GM12878 (cell line): ENCODE measurements around the gene PHACTR3. TPM values are rescaled to one million over a fixed set of nuclear protein-coding genes. Genes with fewer than 3 reads are reported as not detected.
A peak's percentile ranks its signal among the peaks of the same experiment; 100 is the strongest.

Source experiments
- ATAC-seq: fragments of 200-7000 bp; cut with Tn5 transposase; 3 replicates; pipeline ENCODE4 v1.9.1; 2020; ENCODE audit warnings: mild to moderate bottlenecking, moderate library complexity
- BruUV-seq: library from RNA; stranded (reverse); fragments of 400-500 nt; replicated peaks from 2 replicates; lab custom pipeline; 2021; lab: Mats Ljungman, UMichigan
- CTCF ChIA-PET: fragments of 300-600 bp; sonication (Branson Sonifier 250); formaldehyde crosslinking; extraction: SDS; loops from one replicate; lab custom pipeline; 2021; ENCODE audit warnings: inconsistent platforms; lab: Yijun Ruan, JAX
- POLR2A ChIA-PET: fragments of 350-600 bp; formaldehyde crosslinking; extraction: SDS; loops from one replicate; lab custom pipeline; 2021; ENCODE audit warnings: inconsistent platforms; lab: Charles Lee
- RAD21 ChIA-PET: fragments of 300-600 bp; sonication (Branson Sonifier 250); formaldehyde crosslinking; loops from one replicate; lab custom pipeline; 2023; ENCODE audit warnings: antibody characterized with exemption; ENCODE audit not compliant: unreplicated experiment; lab: Charles Lee
- SMC1A ChIA-PET: fragments of 300-600 bp; sonication (Branson Sonifier 250); formaldehyde crosslinking; loops from one replicate; lab custom pipeline; 2023; ENCODE audit not compliant: unreplicated experiment, uncharacterized antibody; lab: Charles Lee
- DNase-seq: peaks from one replicate; pipeline ENCODE4 v3.0.0-alpha.2; 2011; ENCODE audit warnings: low read depth, low spot score
- FAIRE-seq: peaks from 3 replicates; lab custom pipeline; 2011; peaks lifted over from hg19 to GRCh38; lab: Jason Lieb, UNC
- H2AFZ ChIP-seq: 2 replicates; pipeline ENCODE4 v1.6.0; 2011; ENCODE audit warnings: low read depth, low read length, control low read depth; ENCODE audit not compliant: control insufficient read depth
- H3K27ac ChIP-seq: 2 replicates; pipeline ENCODE4 v1.5.1; 2011; ENCODE audit warnings: control low read depth; ENCODE audit not compliant: control insufficient read depth, insufficient read depth
- H3K27me3 ChIP-seq, 2 experiments: replicated peaks in 1 of 2; 2 replicates each; pipeline versions ENCODE4 v1.6.0 to v1.6.1; 2011; ENCODE audit warnings: low read length in 1 of 2; ENCODE audit not compliant: control insufficient read depth in 2 of 2, insufficient read depth in 2 of 2
- H3K36me3 ChIP-seq, 2 experiments: 2 replicates each; pipeline ENCODE4 v1.5.1; 2011; ENCODE audit warnings: low read length in 1 of 2; ENCODE audit not compliant: control insufficient read depth in 2 of 2, insufficient read depth in 2 of 2
- H3K4me1 ChIP-seq: 2 replicates; pipeline ENCODE4 v1.6.1; 2011; ENCODE audit warnings: mild to moderate bottlenecking, low read length, moderate library complexity, mixed read lengths; ENCODE audit not compliant: control insufficient read depth, insufficient read depth
- H3K4me2 ChIP-seq: 2 replicates; pipeline ENCODE4 v1.6.0; 2011; ENCODE audit warnings: control low read depth; ENCODE audit not compliant: control insufficient read depth, insufficient read depth
- H3K4me3 ChIP-seq: fragments of 200-600 bp; sonication (generic); 2 replicates; pipeline ENCODE4 v1.5.1; 2016
- H3K79me2 ChIP-seq: 2 replicates; pipeline ENCODE4 v1.6.0; 2011; ENCODE audit warnings: low read length; ENCODE audit not compliant: control insufficient read depth, insufficient read depth
- H3K9ac ChIP-seq: 2 replicates; pipeline ENCODE4 v1.8.0; 2011; ENCODE audit warnings: low read length, control low read depth, mixed read lengths; ENCODE audit not compliant: control insufficient read depth, insufficient read depth
- H3K9me3 ChIP-seq: replicated peaks from 3 replicates; pipeline ENCODE4 v1.5.1; 2011; ENCODE audit warnings: mild to moderate bottlenecking, low read length; ENCODE audit not compliant: control insufficient read depth, insufficient read depth
- H4K20me1 ChIP-seq: 2 replicates; pipeline ENCODE4 v1.6.0; 2011; ENCODE audit not compliant: control insufficient read depth, insufficient read depth
- ASH2L ChIP-seq: fragments of 300-600, 200-600 bp; sonication (generic); IDR thresholded peaks from 2 replicates; pipeline ENCODE4 v1.6.1; 2017; ENCODE audit warnings: low read depth, mild to moderate bottlenecking, borderline replicate concordance
- ATF3 ChIP-seq: IDR thresholded peaks from 2 replicates; pipeline ENCODE4 v1.6.1; 2011; ENCODE audit warnings: low read depth, mild to moderate bottlenecking, low read length, moderate library complexity, borderline replicate concordance; ENCODE audit errors: extremely low read depth
- CBFB ChIP-seq: IDR thresholded peaks from 2 replicates; pipeline ENCODE4 v1.6.1; 2016; ENCODE audit warnings: antibody characterized with exemption, low read depth
- CTCF ChIP-seq, 3 experiments: IDR thresholded peaks in 2 of 3; conservative IDR thresholded peaks in 1 of 3; 2 replicates each; pipeline ENCODE4 v1.5.1; 2011; ENCODE audit warnings: low read depth in 3 of 3, low read length in 3 of 3, mild to moderate bottlenecking in 3 of 3, control low read depth in 2 of 3, moderate library complexity in 2 of 3, inconsistent platforms in 1 of 3, mixed read lengths in 1 of 3; ENCODE audit not compliant: control insufficient read depth in 2 of 3, insufficient read depth in 1 of 3; ENCODE audit errors: extremely low read depth in 1 of 3
- DPF2 ChIP-seq: fragments of 450-650 bp; IDR thresholded peaks from 2 replicates; pipeline ENCODE4 v1.6.1; 2017; ENCODE audit warnings: mild to moderate bottlenecking
- EED ChIP-seq: sonication (generic); IDR thresholded peaks from 2 replicates; pipeline ENCODE4 v1.6.1; 2016; ENCODE audit warnings: antibody characterized with exemption, low read depth
- HSF1 ChIP-seq: fragments of 150-350 bp; IDR thresholded peaks from 2 replicates; pipeline ENCODE4 v1.6.1; 2014; ENCODE audit warnings: mild to moderate bottlenecking, low read depth, low read length
- USF2 ChIP-seq: IDR thresholded peaks from 2 replicates; pipeline ENCODE4 v1.6.1; 2011; ENCODE audit warnings: low read depth, low read length, improper control_type of control experiment, borderline replicate concordance
- WGBS: methylation state at CpG from one replicate; pipeline ENCODE4 v1.1.6; 2016; ENCODE audit warnings: low lambda C conversion rate; ENCODE audit not compliant: insufficient replicate concordance, insufficient coverage; ENCODE audit errors: missing lambda C conversion rate; 5-methylcytosine and 5-hydroxymethylcytosine counted together
- in situ Hi-C: fragments of 300-500 bp; cut with MboI; formaldehyde crosslinking; loops from 9 replicates; pipeline ENCODE4 v1.14.3; 2018; ENCODE audit warnings: mixed read lengths
- intact Hi-C: fragments of 100-400 bp; cut with micrococcal nuclease; formaldehyde crosslinking; loops from one replicate; pipeline ENCODE4 v1.14.2; 2022; ENCODE audit not compliant: unreplicated experiment
- polyA plus RNA-seq, 11 experiments: library from polyadenylated mRNA; depleted of rRNA in 4 of 11; unstranded in 6 of 11; stranded (reverse) in 5 of 11; fragments of >200 nt; fragmentation: Nextera tagmentation in 4 of 11; fragmentation: Illumina TruSeq in 1 of 11; extraction: Ambion mirVana in 4 of 11; extraction: Trizol in 1 of 11; gene quantifications; 1 replicate in 1 of 11; 2 replicates in 10 of 11; pipeline versions ENCODE4 v1.2.1 to v1.2.3, GENCODE V29; 2011 to 2016; ENCODE audit warnings: inconsistent platforms in 2 of 11, missing spikeins in 2 of 11, low read depth in 1 of 11
- total RNA-seq, 4 experiments: library from RNA; depleted of rRNA in 3 of 4; stranded (reverse); fragments of >200 nt in 3 of 4; fragmentation: Illumina TruSeq in 1 of 4; extraction: Trizol in 1 of 4; gene quantifications; 2 replicates each; pipeline versions ENCODE4 v1.2.1 to v1.2.3, GENCODE V29; 2013 to 2021

Gene PHACTR3
- total and polyA plus RNA-seq, 10 of the 15 experiments (the other 5 are each of a cell fraction or from before 2014, with no cell fraction given): 0.17 to 2.7 (median 0.27) TPM; not detected in 1

GRCh38 chr20:59743308-59743707 lies 139.0 kb downstream of the PHACTR3 start:
- no peak overlapping the region for H2AFZ ChIP-seq
- ChIA-PET SMC1A (no interaction called here), CTCF (no interaction called here), POLR2A (no interaction called here), RAD21 (no interaction called here)
- no peaks in the 10 kb centered on the region for H3K4me1 ChIP-seq
- H3K4me2 ChIP-seq: no peak overlapping the region
- no peak overlapping the region for H3K27ac ChIP-seq
- H3K9me3 ChIP-seq: no peaks in the 10 kb centered on the region; the same call in 2 of the 3 replicates
- no peaks in the 10 kb centered on the region for H4K20me1 ChIP-seq
- no peaks in the 10 kb centered on the region for H3K36me3 ChIP-seq
- TF ChIP-seq CBFB (no peak), ASH2L (no peak), HSF1 (no peak), EED (no peak)
- H3K9ac ChIP-seq: no peak overlapping the region
- BruUV-seq: no TSS peak
- FAIRE-seq (no peak), DNase-seq (no peak), ATAC-seq (no peak)
- H3K27me3 ChIP-seq: no peaks in the 10 kb centered on the region; a peak in 1 of 4 replicates
- no peaks in the 10 kb centered on the region for H3K79me2 ChIP-seq
- in situ Hi-C loops: no loop called here
- intact Hi-C loops: no loop called here
- WGBS: 49% methylated on average over 9 of the region's 9 CpGs
- H3K4me3 ChIP-seq: no peak overlapping the region

- no peak for DNase-seq
- ChIA-PET POLR2A (no interaction called here), SMC1A (no interaction called here), CTCF (no interaction called here), RAD21 (no interaction called here)
- Histone ChIP-seq H3K9me3 (no peaks in the 10 kb centered on the region; the same call in 2 of the 3 replicates), H3K9ac (no peak overlapping the region), H3K27me3 (no peaks in the 10 kb centered on the region), H3K79me2 (no peaks in the 10 kb centered on the region), H4K20me1 (no peaks in the 10 kb centered on the region), H2AFZ (no peak overlapping the region), H3K27ac (no peak overlapping the region), H3K4me3 (no peak overlapping the region), H3K4me2 (no peak overlapping the region), H3K4me1 (no peaks in the 10 kb centered on the region), H3K36me3 (no peaks in the 10 kb centered on the region)
- 24% methylated on average over 21 of the region's 21 CpGs for WGBS
- no TSS peak for BruUV-seq
- in situ Hi-C loops: no loop called here
- intact Hi-C loops: no loop called here
- FAIRE-seq: no peak
- ATAC-seq: peak; percentile 78
- no peak for TF ChIP-seq DPF2
- TF ChIP-seq ATF3: no peak
- peak; percentile 9 to 37 (median 35); a peak in 3 of 6 replicates for TF ChIP-seq CTCF (IDR thresholded peaks at IDR 0.05 in 2 of 3, conservative IDR thresholded peaks at IDR 0.05 in 1 of 3; ENCODE audit: control insufficient read depth in 2 of 3, extremely low read depth in 1 of 3, insufficient read depth in 1 of 3, low read depth in 3 of 3, low read length in 3 of 3)
- no peak for TF ChIP-seq USF2
Measured at GRCh38 chr20:59743767-59744485, 139.6 kb downstream of the PHACTR3 start.
